ENCODE measurements around the gene DGKI. TPM values are rescaled to one million over a fixed set of nuclear protein-coding genes. Genes with fewer than 3 reads are reported as not detected.
"Not testable (repeated sequence)": the region's sequence is repeated elsewhere in the genome, so short reads cannot be mapped to it uniquely, and the experiment has no call there.

The DGKI gene
- polyA plus RNA-seq, 2 donors: 0.09 to 0.12 TPM

GRCh38 chr7:137844677-137845425 lies 1.9 kb downstream of the DGKI start:
- no peaks in the 10 kb centered on the region for H3K9me3 ChIP-seq (ENCODE audit: control insufficient read depth in 2 of 2, insufficient read depth in 1 of 2, low read depth in 1 of 2, low read length in 1 of 2)
- H3K4me1 ChIP-seq (ENCODE audit: control insufficient read depth in 2 of 2, insufficient read depth in 2 of 2, low read length in 1 of 2): peaks cover 0 to 4% of the 10 kb centered on the region in 2 donors
- no peaks in the 10 kb centered on the region for H3K36me3 ChIP-seq (ENCODE audit: control insufficient read depth in 2 of 2, insufficient read depth in 2 of 2, low read length in 1 of 2)
- peaks cover 0 to 2% of the 10 kb centered on the region in 2 donors for H3K27me3 ChIP-seq (ENCODE audit: control insufficient read depth in 1 of 2, insufficient read depth in 2 of 2, low read length in 2 of 2)
- H3K4me3 ChIP-seq (ENCODE audit: low read depth in 1 of 2, low read length in 2 of 2): no peak overlapping the region
- 80 to 83% methylated on average over 8 of the region's 8 CpGs for WGBS, 2 donors
- H3K27ac ChIP-seq (ENCODE audit: low read depth in 2 of 2, low read length in 1 of 2): no peak overlapping the region

- no peak overlapping the region for H3K4me3 ChIP-seq (ENCODE audit: low read depth in 1 of 2, low read length in 2 of 2)
- WGBS, 2 donors: 79 to 86% methylated on average over 6 of the region's 6 CpGs
- no peaks in the 10 kb centered on the region for H3K27me3 ChIP-seq (ENCODE audit: control insufficient read depth in 1 of 2, insufficient read depth in 2 of 2, low read length in 2 of 2)
- no peaks in the 10 kb centered on the region for H3K36me3 ChIP-seq (ENCODE audit: control insufficient read depth in 2 of 2, insufficient read depth in 2 of 2, low read length in 1 of 2)
- H3K9me3 ChIP-seq (ENCODE audit: control insufficient read depth in 2 of 2, insufficient read depth in 1 of 2, low read depth in 1 of 2, low read length in 1 of 2): no peaks in the 10 kb centered on the region
- no peaks in the 10 kb centered on the region for H3K4me1 ChIP-seq (ENCODE audit: control insufficient read depth in 2 of 2, insufficient read depth in 2 of 2, low read length in 1 of 2)
- no peak overlapping the region for H3K27ac ChIP-seq (ENCODE audit: low read depth in 2 of 2, low read length in 1 of 2)
These were observed 6.6 kb downstream of the DGKI start for GRCh38 chr7:137839903-137840779.

- Histone ChIP-seq H3K4me1 (ENCODE audit: control insufficient read depth in 2 of 2, insufficient read depth in 2 of 2, low read length in 1 of 2) (no peaks in the 10 kb centered on the region), H3K9me3 (ENCODE audit: control insufficient read depth in 2 of 2, insufficient read depth in 1 of 2, low read depth in 1 of 2, low read length in 1 of 2) (no peaks in the 10 kb centered on the region), H3K4me3 (ENCODE audit: low read depth in 1 of 2, low read length in 2 of 2) (no peak overlapping the region), H3K27me3 (ENCODE audit: control insufficient read depth in 1 of 2, insufficient read depth in 2 of 2, low read length in 2 of 2) (no peaks in the 10 kb centered on the region), H3K27ac (ENCODE audit: low read depth in 2 of 2, low read length in 1 of 2) (no peak overlapping the region), H3K36me3 (ENCODE audit: control insufficient read depth in 2 of 2, insufficient read depth in 2 of 2, low read length in 1 of 2) (no peaks in the 10 kb centered on the region)
- 82 to 85% methylated on average over 7 of the region's 7 CpGs for WGBS, 2 donors
These were observed 8.0 kb downstream of the DGKI start for GRCh38 chr7:137838706-137839315.

GRCh38 chr7:137836541-137836940 lies 10.2 kb downstream of the DGKI start:
- Histone ChIP-seq H3K9me3 (ENCODE audit: control insufficient read depth in 2 of 2, insufficient read depth in 1 of 2, low read depth in 1 of 2, low read length in 1 of 2) (peaks cover 0 to 6% of the 10 kb centered on the region in 2 donors), H3K27me3 (ENCODE audit: control insufficient read depth in 1 of 2, insufficient read depth in 2 of 2, low read length in 2 of 2) (no peaks in the 10 kb centered on the region), H3K4me1 (ENCODE audit: control insufficient read depth in 2 of 2, insufficient read depth in 2 of 2, low read length in 1 of 2) (no peaks in the 10 kb centered on the region), H3K4me3 (ENCODE audit: low read depth in 1 of 2, low read length in 2 of 2) (no peak overlapping the region), H3K36me3 (ENCODE audit: control insufficient read depth in 2 of 2, insufficient read depth in 2 of 2, low read length in 1 of 2) (no peaks in the 10 kb centered on the region), H3K27ac (ENCODE audit: low read depth in 2 of 2, low read length in 1 of 2) (no peak overlapping the region)
- WGBS, 2 donors: 64 to 77% methylated on average over 1 of the region's 1 CpG

GRCh38 chr7:137836113-137836509 lies 10.7 kb downstream of the DGKI start:
- no peak overlapping the region for H3K4me3 ChIP-seq (ENCODE audit: low read depth in 1 of 2, low read length in 2 of 2)
- H3K27me3 ChIP-seq (ENCODE audit: control insufficient read depth in 1 of 2, insufficient read depth in 2 of 2, low read length in 2 of 2): no peaks in the 10 kb centered on the region
- peaks cover 0 to 6% of the 10 kb centered on the region in 2 donors for H3K9me3 ChIP-seq (ENCODE audit: control insufficient read depth in 2 of 2, insufficient read depth in 1 of 2, low read depth in 1 of 2, low read length in 1 of 2)
- H3K36me3 ChIP-seq (ENCODE audit: control insufficient read depth in 2 of 2, insufficient read depth in 2 of 2, low read length in 1 of 2): no peaks in the 10 kb centered on the region
- no peak overlapping the region for H3K27ac ChIP-seq (ENCODE audit: low read depth in 2 of 2, low read length in 1 of 2)
- 73 to 78% methylated on average over 3 of the region's 3 CpGs for WGBS, 2 donors
- H3K4me1 ChIP-seq (ENCODE audit: control insufficient read depth in 2 of 2, insufficient read depth in 2 of 2, low read length in 1 of 2): no peaks in the 10 kb centered on the region

- Histone ChIP-seq H3K27me3 (ENCODE audit: control insufficient read depth in 1 of 2, insufficient read depth in 2 of 2, low read length in 2 of 2) (no peaks in the 10 kb centered on the region), H3K36me3 (ENCODE audit: control insufficient read depth in 2 of 2, insufficient read depth in 2 of 2, low read length in 1 of 2) (no peaks in the 10 kb centered on the region), H3K4me3 (ENCODE audit: low read depth in 1 of 2, low read length in 2 of 2) (no peak overlapping the region), H3K4me1 (ENCODE audit: control insufficient read depth in 2 of 2, insufficient read depth in 2 of 2, low read length in 1 of 2) (no peaks in the 10 kb centered on the region), H3K27ac (ENCODE audit: low read depth in 2 of 2, low read length in 1 of 2) (no peak overlapping the region), H3K9me3 (ENCODE audit: control insufficient read depth in 2 of 2, insufficient read depth in 1 of 2, low read depth in 1 of 2, low read length in 1 of 2) (peaks cover 0 to 6% of the 10 kb centered on the region in 2 donors)
- WGBS, 2 donors: 54 to 61% methylated on average over 3 of the region's 3 CpGs
These were observed 11.2 kb downstream of the DGKI start for GRCh38 chr7:137835486-137836112.

GRCh38 chr7:137834552-137834951 lies 12.2 kb downstream of the DGKI start:
- H3K27me3 ChIP-seq (ENCODE audit: control insufficient read depth in 1 of 2, insufficient read depth in 2 of 2, low read length in 2 of 2): no peaks in the 10 kb centered on the region
- H3K4me3 ChIP-seq (ENCODE audit: low read depth in 1 of 2, low read length in 2 of 2): no peak overlapping the region
- no peak overlapping the region for H3K27ac ChIP-seq (ENCODE audit: low read depth in 2 of 2, low read length in 1 of 2)
- no peaks in the 10 kb centered on the region for H3K36me3 ChIP-seq (ENCODE audit: control insufficient read depth in 2 of 2, insufficient read depth in 2 of 2, low read length in 1 of 2)
- 98 to 100% methylated on average over 1 of the region's 1 CpG for WGBS, 2 donors
- peaks cover 0 to 6% of the 10 kb centered on the region in 2 donors for H3K9me3 ChIP-seq (ENCODE audit: control insufficient read depth in 2 of 2, insufficient read depth in 1 of 2, low read depth in 1 of 2, low read length in 1 of 2)
- H3K4me1 ChIP-seq (ENCODE audit: control insufficient read depth in 2 of 2, insufficient read depth in 2 of 2, low read length in 1 of 2): peaks cover 0 to 3% of the 10 kb centered on the region in 2 donors

GRCh38 chr7:137832990-137833389 lies 13.8 kb downstream of the DGKI start:
- H3K36me3 ChIP-seq (ENCODE audit: control insufficient read depth in 2 of 2, insufficient read depth in 2 of 2, low read length in 1 of 2); H3K27ac ChIP-seq (ENCODE audit: low read depth in 2 of 2, low read length in 1 of 2); H3K9me3 ChIP-seq (ENCODE audit: control insufficient read depth in 2 of 2, insufficient read depth in 1 of 2, low read depth in 1 of 2, low read length in 1 of 2); H3K27me3 ChIP-seq (ENCODE audit: control insufficient read depth in 1 of 2, insufficient read depth in 2 of 2, low read length in 2 of 2); H3K4me1 ChIP-seq (ENCODE audit: control insufficient read depth in 2 of 2, insufficient read depth in 2 of 2, low read length in 1 of 2); H3K4me3 ChIP-seq (ENCODE audit: low read depth in 1 of 2, low read length in 2 of 2): not testable (repeated sequence)
- 87 to 90% methylated on average over 2 of the region's 2 CpGs for WGBS, 2 donors

- WGBS, 2 donors: 93 to 95% methylated on average over 2 of the region's 2 CpGs
- Histone ChIP-seq H3K4me3 (ENCODE audit: low read depth in 1 of 2, low read length in 2 of 2) (no peak overlapping the region), H3K4me1 (ENCODE audit: control insufficient read depth in 2 of 2, insufficient read depth in 2 of 2, low read length in 1 of 2) (peaks cover 0 to 3% of the 10 kb centered on the region in 2 donors)
These were observed 14.4 kb downstream of the DGKI start for GRCh38 chr7:137832382-137832781.

More at GRCh38 chr7:137832382-137832781, 14.4 kb downstream of the DGKI start:
- peaks cover 0 to 6% of the 10 kb centered on the region in 2 donors for H3K9me3 ChIP-seq (ENCODE audit: control insufficient read depth in 2 of 2, insufficient read depth in 1 of 2, low read depth in 1 of 2, low read length in 1 of 2)
- no peaks in the 10 kb centered on the region for H3K27me3 ChIP-seq (ENCODE audit: control insufficient read depth in 1 of 2, insufficient read depth in 2 of 2, low read length in 2 of 2)
- H3K36me3 ChIP-seq (ENCODE audit: control insufficient read depth in 2 of 2, insufficient read depth in 2 of 2, low read length in 1 of 2): no peaks in the 10 kb centered on the region
- no peak overlapping the region for H3K27ac ChIP-seq (ENCODE audit: low read depth in 2 of 2, low read length in 1 of 2)
